A673 (cell line): ENCODE results near the gene TFEC. TPM values are rescaled to one million over a fixed set of nuclear protein-coding genes. Genes with fewer than 3 reads are reported as not detected.

ENCODE experiments used
- BruUV-seq: library from RNA; stranded (reverse); fragments of 400-500 nt; replicated peaks from 2 replicates; lab custom pipeline; 2021; lab: Mats Ljungman, UMichigan
- CTCF ChIA-PET: fragments of 300-600 bp; sonication (Branson Sonifier 250); formaldehyde crosslinking; loops from one replicate; lab custom pipeline; 2022; ENCODE audit warnings: antibody characterized with exemption; lab: Charles Lee
- POLR2A ChIA-PET: fragments of 300-600 bp; sonication (Branson Sonifier 250); formaldehyde crosslinking; loops from one replicate; lab custom pipeline; 2022; ENCODE audit warnings: antibody characterized with exemption; ENCODE audit not compliant: low non-redundant PET; lab: Charles Lee
- DNase-seq: peaks from one replicate; pipeline ENCODE4 v3.0.0-alpha.2; 2015; ENCODE audit warnings: low spot score
- H3K27ac ChIP-seq: fragments of 200-600 bp; sonication (generic); 2 replicates; pipeline ENCODE4 v1.5.1; 2016; ENCODE audit warnings: mixed run types, low read depth, mild to moderate bottlenecking, mixed read lengths, antibody characterized with exemption, low read length; ENCODE audit not compliant: poor library complexity, severe bottlenecking
- H3K27me3 ChIP-seq: fragments of 200-600 bp; sonication (generic); replicated peaks from 2 replicates; pipeline ENCODE4 v1.6.1; 2017; ENCODE audit warnings: mixed run types, low read depth, mild to moderate bottlenecking, mixed read lengths, antibody characterized with exemption, low read length; ENCODE audit not compliant: insufficient read depth, poor library complexity
- H3K36me3 ChIP-seq: fragments of 200-600 bp; sonication (generic); 2 replicates; pipeline ENCODE4 v1.6.1; 2016; ENCODE audit warnings: mixed run types, mild to moderate bottlenecking, mixed read lengths, antibody characterized with exemption, low read length; ENCODE audit not compliant: insufficient read depth, poor library complexity, severe bottlenecking
- H3K4me1 ChIP-seq: fragments of 200-600 bp; sonication (generic); 2 replicates; pipeline ENCODE4 v1.6.1; 2017; ENCODE audit warnings: mixed run types, mild to moderate bottlenecking, mixed read lengths, antibody characterized with exemption, low read length; ENCODE audit not compliant: insufficient read depth, poor library complexity, severe bottlenecking
- H3K4me3 ChIP-seq: fragments of 200-600 bp; sonication (generic); 2 replicates; pipeline ENCODE4 v1.5.1; 2016; ENCODE audit warnings: low read depth, mixed run types, mild to moderate bottlenecking, mixed read lengths, low read length; ENCODE audit not compliant: poor library complexity, severe bottlenecking
- H3K9me3 ChIP-seq: fragments of 200-600 bp; sonication (generic); 2 replicates; pipeline ENCODE4 v1.6.1; 2016; ENCODE audit warnings: mixed run types, low read depth, mild to moderate bottlenecking, mixed read lengths, antibody characterized with exemption, low read length; ENCODE audit not compliant: poor library complexity, severe bottlenecking
- CTCF ChIP-seq: fragments of 300-800, 200-600 bp; sonication (generic); conservative IDR thresholded peaks from 2 replicates; pipeline ENCODE4 v1.5.1; 2017; ENCODE audit warnings: low read depth, mild to moderate bottlenecking, antibody characterized with exemption, low read length, moderate library complexity, mixed read lengths
- EZH2 ChIP-seq: fragments of 200-600 bp; sonication (generic); IDR thresholded peaks from 2 replicates; pipeline ENCODE4 v1.6.1; 2017; ENCODE audit warnings: borderline replicate concordance, low read depth, mild to moderate bottlenecking, mixed read lengths, antibody characterized with exemption, low read length; ENCODE audit not compliant: poor library complexity, severe bottlenecking
- intact Hi-C: fragments of 100-400 bp; cut with micrococcal nuclease; formaldehyde crosslinking; loops from one replicate; pipeline ENCODE4 v1.10.0; 2022; ENCODE audit not compliant: unreplicated experiment
- total RNA-seq: library from RNA; stranded (reverse); gene quantifications from 2 replicates; pipeline ENCODE4 v1.2.3, GENCODE V29; 2021

The TFEC gene
- total RNA-seq, 1 experiment from 2014 or later, result 4.5 TPM

GRCh38 chr7:115971506-115971905 is 59.1 kb downstream of the TFEC start:
- TF ChIP-seq CTCF (no peak), EZH2 (no peak)
- no peaks in the 10 kb centered on the region for H3K4me1 ChIP-seq
- no peaks in the 10 kb centered on the region for H3K36me3 ChIP-seq
- intact Hi-C loops, result no loop called here
- BruUV-seq, result no TSS peak
- H3K4me3 ChIP-seq, result no peak overlapping the region
- H3K27me3 ChIP-seq, result no peaks in the 10 kb centered on the region
- H3K27ac ChIP-seq, result no peak overlapping the region
- no peaks in the 10 kb centered on the region for H3K9me3 ChIP-seq
- ChIA-PET POLR2A (no interaction called here), CTCF (no interaction called here)
- no peak for DNase-seq

DNA sequence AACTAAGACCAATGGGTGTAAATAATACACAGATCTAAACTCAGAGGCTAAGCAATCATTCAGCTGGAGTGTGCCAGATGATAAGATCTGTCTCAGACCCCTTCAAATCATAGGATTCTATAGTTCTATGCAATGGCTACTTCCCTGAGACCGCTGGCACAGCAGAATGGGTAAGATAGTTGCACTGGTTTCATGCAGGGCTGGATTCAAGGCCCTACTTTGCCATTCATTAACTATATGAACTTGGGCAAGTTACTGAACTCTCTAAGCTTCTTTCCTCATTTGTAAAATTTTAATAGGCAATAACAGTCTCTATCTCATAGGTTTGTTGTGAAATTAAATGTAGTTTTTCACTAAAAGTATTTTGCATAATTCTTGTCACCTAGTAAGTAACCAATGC is 62.0 kb downstream of the TFEC start:
- intact Hi-C loops, result no loop called here
- Histone ChIP-seq H3K4me1 (no peaks in the 10 kb centered on the region), H3K4me3 (no peak overlapping the region), H3K27ac (no peak overlapping the region), H3K27me3 (no peaks in the 10 kb centered on the region), H3K36me3 (no peaks in the 10 kb centered on the region), H3K9me3 (no peaks in the 10 kb centered on the region)
- POLR2A ChIA-PET, result no interaction called here
- no peak for TF ChIP-seq EZH2
- TF ChIP-seq CTCF, result no peak
- no TSS peak for BruUV-seq
- no peak for DNase-seq
- CTCF ChIA-PET, result no interaction called here

DNA sequence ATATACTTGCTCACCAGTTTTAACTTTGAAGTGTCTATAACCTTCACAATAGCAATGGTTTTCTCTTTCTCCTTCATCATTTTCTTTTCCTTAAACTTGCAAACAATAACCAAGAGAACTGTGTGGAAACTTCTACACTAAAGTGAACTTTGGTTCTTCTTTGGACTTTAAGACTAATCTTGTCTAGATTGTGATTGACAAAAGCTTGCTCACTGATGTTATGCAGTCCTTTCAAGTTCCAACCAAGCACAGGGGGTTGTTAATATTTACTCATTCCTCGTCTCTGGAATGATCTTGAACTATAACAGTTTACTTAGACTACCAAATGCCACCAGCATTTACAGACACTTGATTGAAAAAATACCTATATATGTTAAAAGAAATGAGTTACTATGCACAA is 62.4 kb downstream of the TFEC start:
- Histone ChIP-seq H3K4me1 (no peaks in the 10 kb centered on the region), H3K27me3 (no peaks in the 10 kb centered on the region), H3K27ac (no peak overlapping the region), H3K4me3 (no peak overlapping the region), H3K9me3 (no peaks in the 10 kb centered on the region), H3K36me3 (no peaks in the 10 kb centered on the region)
- POLR2A ChIA-PET, result no interaction called here
- CTCF ChIA-PET, result no interaction called here
- no peak for TF ChIP-seq CTCF
- no peak for TF ChIP-seq EZH2
- no TSS peak for BruUV-seq
- intact Hi-C loops, result no loop called here
- DNase-seq, result no peak
